GM21367 (cell line): ENCODE data around the gene TNP2.

Experiments used
- ATAC-seq: cut with Tn5 transposase; IDR thresholded peaks from one replicate; pipeline ENCODE4 v1.9.1; 2021; ENCODE audit not compliant: unreplicated experiment

The TNP2 gene

DNA sequence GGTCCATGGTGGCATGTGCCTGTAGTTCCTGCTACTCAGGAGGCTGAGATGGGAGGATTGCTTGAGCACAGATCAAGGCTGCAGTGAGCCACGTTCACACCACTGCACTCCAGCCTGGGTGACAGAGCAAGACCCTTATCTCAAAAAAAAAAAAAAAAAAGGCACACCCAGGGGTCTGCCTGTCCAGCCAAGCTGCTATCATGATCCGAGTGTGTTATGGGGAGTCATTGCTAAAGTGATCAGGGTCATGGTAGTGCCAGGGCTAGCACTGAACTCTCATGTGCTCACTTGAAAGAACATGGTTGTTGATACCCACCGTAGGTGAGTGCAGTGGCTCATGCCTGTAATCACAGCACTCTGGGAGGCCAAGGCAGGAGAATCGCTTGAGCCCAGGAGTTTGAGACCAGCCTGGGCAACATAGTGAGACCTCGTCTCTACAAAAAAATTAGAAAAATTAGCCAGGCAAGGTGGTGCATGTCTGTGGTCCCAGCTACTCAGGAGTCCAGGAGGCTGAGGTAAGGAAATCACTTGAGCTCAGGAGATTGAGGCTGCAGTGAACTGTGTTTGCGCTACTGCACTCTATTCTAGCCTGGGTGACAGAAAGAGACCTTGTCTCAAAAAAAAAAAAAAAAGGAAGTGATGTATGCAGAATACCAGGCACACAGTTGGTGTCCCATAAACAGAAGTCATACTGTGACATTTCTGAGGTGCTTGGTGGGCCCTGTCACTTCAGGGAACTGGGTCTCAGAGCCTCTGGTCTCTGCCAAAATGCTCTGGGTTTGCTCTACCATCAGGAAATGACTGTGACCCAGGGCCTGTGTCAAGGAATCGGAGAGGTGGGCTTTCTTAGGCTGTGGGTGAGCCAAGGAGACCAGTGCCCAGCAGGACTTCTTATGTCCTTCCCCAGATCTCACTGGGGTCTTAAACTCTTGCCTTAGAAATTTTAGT is 9.8 kb upstream of the TNP2 start:
- no peak for ATAC-seq

DNA sequence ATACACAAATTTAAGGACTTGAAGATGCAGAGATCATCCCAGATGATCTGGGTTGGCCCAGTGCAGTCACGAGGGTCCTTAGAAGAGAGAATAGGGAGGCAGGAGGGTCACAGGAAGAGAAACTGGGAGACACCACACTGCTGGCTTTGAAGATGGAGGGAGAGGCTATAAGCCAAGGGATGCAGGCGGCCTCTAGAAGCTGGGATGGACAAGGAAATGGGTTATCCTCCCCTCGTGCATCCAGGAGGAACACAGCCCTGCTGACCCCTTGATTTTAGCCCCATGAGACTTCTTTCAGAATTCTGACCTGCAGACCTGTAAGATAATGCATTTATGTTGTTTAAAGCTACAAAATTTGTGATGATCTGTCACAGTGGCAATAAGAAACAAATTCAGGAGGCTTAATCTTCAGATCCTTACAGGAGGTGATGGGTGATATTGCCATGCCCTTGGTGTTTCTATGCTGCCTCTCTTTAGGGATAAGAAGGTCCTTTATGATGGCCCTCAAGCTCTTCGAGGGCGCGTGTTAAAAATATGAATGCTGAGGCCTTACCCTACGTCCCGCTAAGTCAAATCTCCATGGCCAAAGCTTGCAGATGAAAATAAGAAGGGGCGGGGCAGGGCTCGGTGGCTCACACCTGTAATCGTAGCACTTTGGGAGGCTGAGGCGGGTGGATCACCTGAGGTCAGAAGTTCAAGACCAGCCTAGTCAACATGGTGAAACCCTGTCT is 8.6 kb upstream of the TNP2 start:
- ATAC-seq = no peak

DNA sequence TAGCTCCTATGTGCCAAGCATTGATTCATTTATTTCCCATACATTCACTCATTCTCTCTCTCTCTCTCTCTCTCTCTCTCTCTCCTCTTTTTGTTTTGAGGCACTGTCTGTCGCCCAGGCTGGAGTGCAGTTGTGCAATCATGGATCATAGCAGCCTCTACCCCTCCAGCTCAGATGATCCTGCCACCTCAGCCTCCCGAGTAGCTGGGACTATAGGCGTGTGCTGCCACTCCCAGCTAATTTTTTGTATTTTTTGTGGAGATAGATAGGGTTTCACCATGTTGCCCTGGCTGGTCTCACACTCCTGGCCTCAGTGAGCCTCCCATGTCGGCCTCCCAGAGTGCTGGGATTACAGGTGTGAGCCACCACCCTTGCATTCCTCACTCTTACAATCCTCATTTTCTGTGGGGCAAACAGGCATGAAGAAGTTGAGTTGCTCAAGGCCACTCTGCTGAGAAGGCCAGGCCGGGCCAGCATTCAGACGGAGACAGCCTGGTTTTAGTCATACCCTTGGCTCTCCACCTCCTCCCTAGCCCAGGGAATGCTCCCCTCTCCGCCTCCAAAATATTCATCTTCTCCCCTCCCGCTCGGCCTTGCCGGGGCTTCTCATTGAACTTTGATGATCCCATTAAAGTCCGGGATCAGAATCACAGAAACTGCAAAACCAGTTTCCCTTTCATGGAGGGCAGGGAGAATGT is 7.9 kb upstream of the TNP2 start:
- no peak for ATAC-seq

DNA sequence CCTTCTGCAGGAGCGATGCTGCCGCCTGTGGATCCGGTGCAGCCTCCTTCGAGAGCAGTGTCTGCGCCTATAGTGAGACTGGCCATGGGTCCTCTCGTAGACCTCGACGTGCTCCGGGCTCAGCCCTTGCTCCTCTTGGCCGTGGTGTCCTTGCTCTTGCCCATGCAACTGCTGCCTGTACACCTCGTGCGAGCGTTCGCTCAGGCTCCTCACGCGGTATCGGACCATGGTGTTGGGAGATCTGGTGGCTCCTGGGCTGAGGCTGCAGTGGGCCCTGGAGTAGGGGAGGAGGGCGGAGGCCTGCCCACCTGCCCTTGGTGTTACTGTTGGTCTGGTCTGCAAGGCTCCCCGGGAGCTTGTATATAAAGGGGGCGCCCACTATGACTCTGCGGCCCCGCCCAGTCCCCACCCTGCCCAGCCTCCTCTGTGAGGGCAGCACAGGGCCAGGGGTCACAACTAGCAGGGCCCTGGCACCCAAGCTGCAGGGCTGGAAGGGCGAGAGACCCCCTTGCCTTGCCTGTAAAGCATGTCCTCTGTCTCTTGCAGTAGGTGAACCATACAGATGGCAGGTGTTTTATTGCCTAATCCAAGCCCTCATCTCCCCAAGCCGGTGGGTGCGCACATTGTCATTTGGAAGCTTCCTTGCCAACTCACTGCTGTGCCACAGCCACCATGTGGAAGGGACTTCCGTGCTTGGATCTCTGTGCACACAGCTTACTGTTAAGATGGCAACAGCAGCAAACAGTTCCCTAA is 7.2 kb upstream of the TNP2 start, which contains the start of gene PRM2:
TSS of gene PRM2 (minus strand) at position 338 of the 753 bp plus-strand sequence. CDS start at position 228, 110 bp downstream.
- no peak for ATAC-seq

DNA sequence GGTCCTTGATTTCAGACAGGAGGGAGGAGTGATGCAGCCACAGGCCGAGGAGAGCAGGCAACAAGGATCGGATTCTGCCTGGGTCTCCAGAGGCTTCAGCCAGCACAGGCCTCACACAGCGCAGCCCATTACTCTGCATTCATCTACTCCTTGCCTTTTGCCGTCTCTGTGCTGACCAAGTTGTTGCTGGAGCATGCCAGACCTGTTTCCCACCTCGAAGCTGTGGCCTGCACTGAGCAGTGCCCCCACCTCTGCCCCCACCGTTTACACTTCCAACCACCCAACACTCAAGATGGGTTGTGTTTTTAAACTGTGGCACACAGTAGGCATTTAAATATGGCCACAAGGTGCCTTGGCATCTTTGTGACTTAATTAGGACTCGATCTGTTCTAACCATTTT is 5.8 kb upstream of the TNP2 start:
- ATAC-seq = no peak

DNA sequence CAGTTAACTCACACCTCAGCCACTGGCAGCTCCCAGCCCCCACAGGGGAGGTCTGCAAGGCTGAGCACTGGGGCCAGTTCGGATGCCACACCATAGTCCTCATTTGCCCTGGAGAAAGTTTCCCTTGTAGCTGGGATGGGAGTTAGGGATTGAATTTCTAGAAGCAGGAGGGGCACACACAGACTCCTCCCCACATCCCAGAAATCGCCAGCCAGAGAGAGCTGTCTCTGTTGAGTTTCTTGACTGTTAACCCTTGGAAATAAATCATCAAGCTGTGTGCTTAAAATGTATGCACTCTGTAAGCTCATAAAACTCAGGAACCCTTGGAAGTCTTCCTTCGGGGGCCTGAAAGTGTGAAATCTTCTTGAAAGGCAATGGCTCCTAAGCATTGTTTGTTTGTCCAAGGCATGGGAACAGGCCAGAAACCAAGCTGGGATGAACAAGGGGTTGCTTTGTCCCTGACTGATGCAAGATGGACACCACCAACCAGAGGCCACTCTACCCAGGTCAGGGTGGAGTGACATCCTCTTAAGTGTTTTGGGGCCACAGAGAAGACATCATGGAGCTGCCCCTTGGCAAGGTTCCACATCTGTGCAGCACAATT is 4.7 kb upstream of the TNP2 start:
- no peak for ATAC-seq

DNA sequence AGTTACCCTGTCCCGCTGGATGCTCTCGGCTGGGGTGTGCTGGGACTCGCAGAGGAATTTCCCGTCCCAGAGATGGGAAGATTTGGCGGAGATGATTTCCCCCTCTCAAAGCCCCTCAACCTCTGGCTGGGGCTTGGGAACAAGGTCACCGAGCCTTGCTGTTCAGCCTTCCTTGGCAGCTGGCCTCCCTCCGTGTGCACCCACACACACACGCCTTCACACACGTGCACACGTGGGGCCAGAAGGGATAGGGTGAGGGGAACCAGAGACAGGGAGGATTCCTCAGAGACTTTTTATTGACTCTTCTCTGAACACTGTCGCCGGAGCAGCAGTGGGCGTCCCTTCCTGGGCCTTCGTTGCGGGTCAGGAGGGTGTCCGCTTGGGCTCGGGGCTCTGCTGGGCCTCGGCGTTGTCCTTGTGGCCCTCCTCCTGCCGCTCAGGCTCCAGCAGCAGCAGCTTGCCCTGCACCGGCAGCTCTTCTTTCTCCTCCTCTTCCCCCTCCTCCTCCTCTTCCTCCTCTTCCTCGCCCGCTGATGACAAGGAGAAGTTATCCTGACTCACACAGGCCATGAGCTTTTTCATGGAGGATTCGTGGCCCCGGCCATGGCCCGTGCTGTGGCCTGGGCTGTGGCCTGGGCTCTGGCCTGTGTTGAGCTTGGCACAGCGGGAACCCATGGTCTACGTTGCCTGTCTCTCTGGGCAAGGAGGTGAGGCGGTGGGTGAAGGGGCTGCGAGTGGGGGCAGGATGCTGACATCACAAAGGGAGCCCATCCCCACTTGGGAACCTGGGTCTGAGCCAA is 4.0 kb upstream of the TNP2 start, which contains the start of gene PRM3:
TSS of gene PRM3 (minus strand) at position 709 of the 800 bp plus-strand sequence. CDS start at position 675, 34 bp downstream.
- no peak for ATAC-seq

DNA sequence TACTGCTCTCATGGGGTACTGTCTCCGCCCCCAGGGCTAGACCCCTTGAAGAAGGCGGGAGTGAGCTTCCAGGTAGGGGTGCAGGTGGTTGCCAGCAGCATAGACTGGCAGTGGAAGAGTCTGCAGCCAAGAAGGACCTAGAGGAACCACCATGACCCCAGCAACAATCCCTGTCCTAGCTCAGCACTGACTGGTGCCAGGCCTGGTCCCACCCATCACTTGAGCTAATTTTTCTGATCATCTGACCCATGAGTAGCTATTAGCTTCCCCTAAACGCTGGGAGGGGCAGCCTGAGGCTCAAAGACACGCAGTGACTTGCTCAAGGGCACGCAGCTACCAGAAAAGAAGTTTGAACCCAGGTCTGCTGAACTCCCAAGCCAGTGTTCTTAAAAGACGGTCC is 3.4 kb upstream of the TNP2 start:
- ATAC-seq = no peak

DNA sequence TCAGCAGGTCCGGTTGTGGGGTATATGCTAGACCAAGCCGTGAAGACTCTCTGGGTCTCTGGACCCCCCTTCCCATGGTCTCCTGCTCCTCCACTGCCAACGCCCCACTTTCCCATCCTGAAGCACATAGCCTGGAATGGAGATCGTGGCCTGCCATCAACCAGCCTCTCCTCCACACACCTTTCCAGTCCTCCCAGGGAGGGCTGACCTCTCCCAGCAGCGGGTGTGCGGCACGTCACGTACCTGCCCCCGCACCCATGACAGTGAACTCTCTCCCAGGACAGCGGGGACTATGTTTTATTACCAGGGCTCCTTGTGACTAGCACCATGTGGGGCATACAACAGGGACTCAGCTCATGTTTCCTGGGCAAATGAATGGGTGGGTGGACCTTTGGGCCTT is 2.5 kb upstream of the TNP2 start:
- ATAC-seq = no peak

DNA sequence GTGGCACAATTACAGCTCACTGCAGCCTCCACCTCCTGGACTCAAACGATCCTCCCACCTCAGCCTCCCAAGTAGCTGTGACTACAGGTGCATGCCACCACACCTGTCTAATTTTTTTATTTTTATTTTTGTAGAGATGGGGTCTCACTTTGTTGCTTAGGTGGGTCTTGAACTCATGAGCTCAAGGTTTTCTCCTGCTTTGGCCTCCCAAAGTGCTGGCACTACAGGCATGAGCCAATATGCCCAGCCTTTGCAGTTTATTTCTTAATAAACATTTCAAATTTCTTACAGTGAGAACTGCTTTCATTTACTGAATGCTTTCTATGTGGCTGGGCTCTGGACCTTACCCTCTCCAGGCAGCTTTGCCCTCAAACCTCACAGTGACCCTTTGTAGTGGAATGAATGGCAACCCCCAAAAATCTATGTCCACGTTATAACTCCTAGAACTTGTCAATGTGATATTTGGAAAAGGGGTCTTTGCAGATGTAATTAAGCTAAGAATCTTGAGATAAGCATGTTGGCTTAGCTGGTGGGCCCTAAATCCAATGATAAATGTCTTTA is 1.6 kb upstream of the TNP2 start:
- no peak for ATAC-seq

DNA sequence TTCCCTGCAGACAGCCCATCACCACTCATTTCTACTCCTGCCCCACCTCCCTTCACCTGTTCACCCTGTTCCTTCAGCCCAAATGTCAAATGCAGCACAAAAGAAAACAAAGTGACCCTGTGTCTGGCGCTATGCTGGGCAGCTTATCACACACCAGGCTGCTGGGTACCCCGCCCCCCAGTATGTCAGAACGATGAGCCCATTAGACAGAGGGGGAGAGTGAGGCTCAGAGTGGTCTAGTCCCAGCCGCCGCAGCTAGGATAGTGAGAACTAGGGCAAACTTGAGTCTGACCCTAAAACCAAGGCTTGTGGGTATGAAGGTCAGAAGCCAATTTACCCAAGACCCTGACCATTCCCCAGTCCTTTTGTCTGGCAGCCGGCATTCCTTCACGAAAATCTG is 4.0 kb downstream of the TNP2 start:
- no peak for ATAC-seq

DNA sequence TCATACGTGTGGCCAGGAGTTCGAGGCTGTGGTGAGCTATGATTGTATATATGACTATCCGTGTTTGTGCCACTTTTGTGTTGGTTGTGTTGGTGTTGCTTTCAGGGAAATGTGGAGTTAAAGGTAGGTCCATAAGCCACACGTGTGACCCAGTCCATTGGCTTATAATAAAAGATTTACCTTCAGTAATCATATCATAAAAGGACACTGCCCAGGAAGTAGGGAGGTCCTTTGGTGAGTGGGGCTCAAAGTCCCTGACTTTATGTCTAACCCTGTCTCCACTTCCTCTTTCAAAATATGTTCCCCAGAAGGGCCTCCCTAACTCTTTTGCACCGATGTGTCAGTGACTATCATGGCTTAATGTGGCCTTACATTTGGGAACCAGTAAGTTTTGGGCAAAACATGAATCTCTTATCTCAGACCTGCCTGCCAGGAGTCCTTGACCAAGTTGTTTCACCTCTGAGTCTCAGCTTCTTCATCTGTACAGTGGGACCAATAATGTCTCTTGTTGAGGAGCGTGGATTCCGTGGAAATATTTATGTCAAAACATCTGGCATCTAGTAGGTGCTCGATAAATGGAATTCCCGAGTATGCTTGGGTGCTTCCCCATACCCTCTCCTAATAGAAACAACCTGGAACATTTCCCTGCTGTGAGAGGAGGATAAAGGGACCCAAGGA is 4.8 kb downstream of the TNP2 start:
- ATAC-seq = no peak

DNA sequence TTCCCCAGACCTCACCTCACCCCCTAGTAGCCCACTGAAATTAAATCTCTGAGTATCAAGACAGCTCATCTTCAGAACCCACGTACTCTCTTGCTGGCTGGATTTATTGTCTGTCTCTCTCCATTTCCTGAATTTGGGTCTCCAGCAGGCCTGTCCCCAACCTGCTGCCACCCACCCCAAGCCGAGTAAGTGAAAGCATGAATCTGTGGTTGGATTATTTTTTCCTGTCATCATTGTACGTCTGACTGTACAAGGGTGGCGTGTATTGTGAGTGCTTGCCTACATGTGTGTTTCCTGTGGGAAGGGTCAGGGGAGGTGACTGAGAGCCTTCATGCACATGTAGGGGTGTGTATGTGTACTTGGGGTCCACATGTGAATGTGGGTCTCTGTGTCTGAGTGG is 5.4 kb downstream of the TNP2 start:
- ATAC-seq = no peak

DNA sequence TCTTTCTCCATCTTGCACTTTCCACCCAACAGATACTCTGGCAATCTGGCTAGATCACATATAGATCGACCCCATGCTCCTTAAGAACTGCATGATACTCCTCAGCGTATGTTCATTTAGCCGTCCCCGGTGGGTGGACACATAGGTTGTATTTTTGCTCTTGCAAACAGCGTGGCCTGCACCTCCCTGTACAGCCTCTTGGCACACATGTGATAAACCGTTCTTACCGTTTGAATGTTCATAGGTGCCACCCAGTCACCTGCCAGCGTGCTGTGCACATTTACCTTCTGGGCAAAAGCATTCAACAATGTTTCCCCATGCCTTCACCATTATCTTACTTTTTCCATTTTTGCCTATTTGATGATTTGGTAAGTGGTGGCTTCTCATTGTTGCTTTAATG is 6.2 kb downstream of the TNP2 start:
- no peak for ATAC-seq

DNA sequence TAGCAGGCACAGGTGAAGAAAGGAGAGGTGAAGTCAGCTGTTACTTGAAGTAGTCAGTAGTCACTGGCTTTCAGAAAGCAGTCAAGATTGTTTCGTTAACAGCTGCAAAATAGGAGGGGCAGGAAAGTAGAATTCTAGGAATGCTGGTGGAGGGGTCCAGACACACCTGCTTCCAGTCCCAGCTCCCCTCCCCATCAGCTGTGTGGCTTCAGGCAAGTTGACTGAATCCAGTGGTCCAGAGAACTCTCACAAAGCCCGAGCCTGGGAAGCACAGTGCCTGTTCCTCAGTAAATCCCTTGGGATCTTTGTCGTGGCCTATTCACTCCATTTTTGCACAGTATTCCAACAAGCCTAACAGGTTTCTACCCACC is 8.5 kb downstream of the TNP2 start:
- ATAC-seq = no peak

DNA sequence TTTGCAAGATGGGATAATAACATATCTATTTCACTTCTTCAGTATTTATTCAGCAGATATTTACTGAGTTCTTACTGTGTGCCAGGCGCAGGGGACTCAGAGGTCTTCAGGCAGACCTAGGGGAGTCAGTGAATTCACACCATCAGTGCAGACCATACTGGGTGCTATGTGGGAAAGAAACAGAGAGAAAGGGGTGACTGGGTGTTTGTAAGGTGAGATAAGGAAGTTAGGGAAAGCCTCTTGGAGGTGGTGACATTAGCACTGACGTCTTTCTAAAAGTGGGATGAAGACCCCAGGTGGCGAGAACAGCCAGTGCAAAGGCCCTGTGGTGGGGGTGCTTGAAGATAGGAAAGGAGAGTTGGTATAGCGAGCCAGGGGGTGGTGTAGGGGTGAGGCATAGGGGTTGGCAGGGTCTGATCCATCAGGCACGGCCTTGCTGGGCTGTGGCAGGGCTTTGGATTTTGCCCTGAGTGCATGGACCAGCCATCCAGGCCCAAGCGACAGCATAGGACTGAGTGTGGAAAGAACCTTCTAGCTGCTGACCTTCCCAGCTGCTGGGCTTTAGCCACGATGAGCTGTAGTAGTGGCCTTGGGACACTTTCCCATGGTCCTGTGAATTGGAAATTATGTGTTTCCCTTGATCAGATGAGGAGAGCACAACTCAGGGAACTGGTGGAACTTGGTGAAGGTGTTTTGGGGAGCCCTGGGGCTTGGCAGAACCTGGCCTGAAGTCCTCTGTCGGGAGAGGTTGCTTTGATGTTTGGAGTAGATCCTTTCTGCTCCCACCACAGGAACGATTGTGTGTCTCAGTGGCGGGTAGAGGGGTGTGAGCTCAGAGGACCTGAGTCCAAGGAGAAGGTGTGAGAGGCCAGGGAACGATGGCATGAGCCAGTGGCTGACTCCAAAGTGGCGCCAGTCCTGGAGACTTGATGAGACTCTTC is 9.2 kb downstream of the TNP2 start:
- no peak for ATAC-seq
